Measurements from ENCODE around the gene CCSER1.
A peak's percentile ranks its signal among the peaks of the same experiment; 100 is the strongest.

The CCSER1 gene

DNA sequence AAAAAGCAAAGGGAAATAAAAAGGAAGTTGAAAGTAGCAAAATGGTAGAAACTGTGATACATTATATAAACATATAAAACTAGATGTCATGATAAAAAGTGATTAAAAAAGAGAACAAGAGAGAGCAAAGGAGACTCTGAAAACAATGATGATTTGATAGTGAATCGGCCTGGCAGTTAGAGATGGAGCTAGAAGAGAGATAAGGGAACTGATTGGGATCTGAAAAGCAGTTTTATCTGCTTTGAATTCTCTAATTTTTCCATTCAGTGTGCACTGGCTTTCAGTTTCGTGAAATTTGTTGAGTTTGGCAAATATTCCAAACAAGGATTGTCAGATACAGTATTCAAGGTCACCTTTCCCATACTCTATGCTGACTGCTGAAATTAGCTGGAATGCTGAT lies 21.9 kb upstream of the CCSER1 start:
- no peaks in the 10 kb centered on the region for H3K36me3 ChIP-seq (ENCODE audit: control insufficient read depth, insufficient read depth, low read length, severe bottlenecking)
- no peaks in the 10 kb centered on the region for H3K27me3 ChIP-seq (replicated peaks; ENCODE audit: control insufficient read depth, insufficient read depth, low read length)
- no peak overlapping the region for H3K9ac ChIP-seq (ENCODE audit: low read length)
- H3K9me3 ChIP-seq (ENCODE audit: control insufficient read depth, low read length) = no peaks in the 10 kb centered on the region
- H3K4me3 ChIP-seq (ENCODE audit: low read length) = no peak overlapping the region
- H3K4me1 ChIP-seq (ENCODE audit: control insufficient read depth, insufficient read depth, low read length) = no peaks in the 10 kb centered on the region
- DNase-seq (ENCODE audit: low read depth) = no peak

DNA sequence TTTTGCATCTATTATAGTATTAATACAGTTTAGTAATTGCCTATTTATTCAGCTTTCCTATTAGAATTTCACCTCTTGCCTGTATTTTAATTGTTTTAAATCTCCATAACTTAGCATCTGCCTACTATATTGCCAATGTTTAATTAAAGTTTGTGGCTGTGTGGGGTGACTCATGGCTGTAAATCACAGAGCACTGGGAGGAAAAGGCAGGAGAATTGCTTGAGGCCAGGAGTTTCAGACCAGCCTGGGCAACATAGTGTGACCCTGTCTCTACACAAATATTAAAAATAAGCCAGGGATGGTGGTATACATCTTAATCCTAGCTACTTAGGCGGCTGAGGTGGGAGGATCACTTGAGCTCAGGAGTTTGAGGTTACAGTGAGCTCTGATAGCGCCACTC lies 14.5 kb upstream of the CCSER1 start:
- H3K4me1 ChIP-seq (ENCODE audit: control insufficient read depth, insufficient read depth, low read length) = no peaks in the 10 kb centered on the region
- no peak overlapping the region for H3K9ac ChIP-seq (ENCODE audit: low read length)
- H3K4me3 ChIP-seq (ENCODE audit: low read length) = no peak overlapping the region
- no peaks in the 10 kb centered on the region for H3K27me3 ChIP-seq (replicated peaks; ENCODE audit: control insufficient read depth, insufficient read depth, low read length)
- no peak for DNase-seq (ENCODE audit: low read depth)
- H3K9me3 ChIP-seq (ENCODE audit: control insufficient read depth, low read length) = no peaks in the 10 kb centered on the region
- no peaks in the 10 kb centered on the region for H3K36me3 ChIP-seq (ENCODE audit: control insufficient read depth, insufficient read depth, low read length, severe bottlenecking)

DNA sequence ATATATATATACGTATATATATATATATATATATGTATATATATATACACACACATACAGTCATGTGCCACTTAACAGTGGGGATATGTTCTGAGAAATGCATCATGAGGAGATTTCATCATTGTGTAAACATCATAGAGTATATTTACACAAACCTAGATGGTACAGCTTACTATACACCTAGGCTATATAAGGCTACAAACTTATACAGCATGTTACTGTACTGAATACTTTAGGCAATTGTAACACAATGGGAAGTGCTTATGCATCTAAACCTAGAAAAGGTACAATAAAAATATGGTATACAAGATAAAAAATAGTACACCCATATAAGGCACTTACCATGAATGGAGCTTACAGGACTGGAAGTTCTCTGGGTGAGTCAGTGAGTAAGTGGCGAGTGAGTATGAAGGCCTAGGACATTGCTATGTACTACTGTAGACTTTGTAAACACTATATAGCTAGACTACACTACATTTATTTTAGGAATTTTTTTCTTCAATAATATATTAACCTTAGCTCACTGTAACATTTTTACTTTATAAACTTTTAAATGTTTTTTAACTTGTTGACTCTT lies 13.2 kb upstream of the CCSER1 start:
- H3K36me3 ChIP-seq (ENCODE audit: control insufficient read depth, insufficient read depth, low read length, severe bottlenecking) = no peaks in the 10 kb centered on the region
- H3K4me3 ChIP-seq (ENCODE audit: low read length) = no peak overlapping the region
- no peak for DNase-seq (ENCODE audit: low read depth)
- no peaks in the 10 kb centered on the region for H3K27me3 ChIP-seq (replicated peaks; ENCODE audit: control insufficient read depth, insufficient read depth, low read length)
- H3K4me1 ChIP-seq (ENCODE audit: control insufficient read depth, insufficient read depth, low read length) = no peaks in the 10 kb centered on the region
- no peaks in the 10 kb centered on the region for H3K9me3 ChIP-seq (ENCODE audit: control insufficient read depth, low read length)
- H3K9ac ChIP-seq (ENCODE audit: low read length) = no peak overlapping the region

DNA sequence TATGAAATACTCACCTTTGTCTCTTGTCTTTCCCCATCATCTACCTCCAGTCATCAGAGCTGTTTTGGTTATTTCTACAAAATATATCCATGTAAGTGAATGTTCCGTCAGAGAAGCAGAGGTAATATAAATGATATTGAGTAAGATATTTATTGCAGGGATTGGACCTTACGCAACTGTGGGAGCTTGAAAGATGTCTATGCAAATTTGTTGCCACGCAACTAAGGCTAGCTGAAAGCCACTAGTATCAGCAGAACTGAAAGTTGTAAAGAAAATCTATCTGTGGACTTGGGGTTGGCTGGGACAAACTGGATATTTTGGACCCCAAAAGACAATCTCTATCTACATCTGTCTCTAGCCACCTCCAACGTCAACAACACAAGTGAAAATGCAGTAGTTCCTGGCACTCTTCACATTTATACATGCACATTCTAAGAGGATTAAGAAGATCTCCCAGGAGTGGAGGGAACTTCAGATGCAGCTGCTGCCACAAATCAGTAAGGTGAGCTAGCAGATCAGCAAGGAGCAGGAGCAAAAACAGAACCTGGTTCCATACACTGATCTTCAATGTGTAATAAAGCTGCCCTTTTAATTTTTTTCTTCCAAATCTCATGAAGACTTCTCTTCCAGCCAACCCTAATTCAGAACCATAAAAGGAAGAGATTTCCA lies 8.5 kb upstream of the CCSER1 start:
- H3K9me3 ChIP-seq (ENCODE audit: control insufficient read depth, low read length) = no peaks in the 10 kb centered on the region
- no peaks in the 10 kb centered on the region for H3K27me3 ChIP-seq (replicated peaks; ENCODE audit: control insufficient read depth, insufficient read depth, low read length)
- no peaks in the 10 kb centered on the region for H3K4me1 ChIP-seq (ENCODE audit: control insufficient read depth, insufficient read depth, low read length)
- H3K9ac ChIP-seq (ENCODE audit: low read length) = no peak overlapping the region
- no peak overlapping the region for H3K4me3 ChIP-seq (ENCODE audit: low read length)
- H3K36me3 ChIP-seq (ENCODE audit: control insufficient read depth, insufficient read depth, low read length, severe bottlenecking) = no peaks in the 10 kb centered on the region
- DNase-seq (ENCODE audit: low read depth) = no peak

DNA sequence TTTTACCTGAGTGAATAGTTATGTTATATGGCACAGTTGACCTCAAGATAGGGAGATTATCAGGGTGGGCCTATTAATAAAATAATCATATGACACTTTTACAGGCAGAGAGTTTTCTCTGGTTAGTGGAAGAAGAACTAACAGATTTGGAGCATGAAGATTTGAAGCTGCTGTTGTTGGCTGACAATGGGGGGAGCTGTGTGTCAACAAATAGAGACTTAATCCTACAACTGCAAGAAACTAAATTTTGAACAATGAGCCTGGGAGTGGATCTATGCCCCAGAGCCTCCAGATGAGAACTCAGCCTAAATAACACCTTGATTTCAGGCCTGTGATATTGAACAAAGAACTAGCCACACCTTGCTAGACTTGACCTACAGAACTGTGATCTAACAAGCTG lies 7.2 kb upstream of the CCSER1 start:
- Histone ChIP-seq H3K4me1 (ENCODE audit: control insufficient read depth, insufficient read depth, low read length) (no peaks in the 10 kb centered on the region), H3K4me3 (ENCODE audit: low read length) (no peak overlapping the region), H3K36me3 (ENCODE audit: control insufficient read depth, insufficient read depth, low read length, severe bottlenecking) (no peaks in the 10 kb centered on the region), H3K9me3 (ENCODE audit: control insufficient read depth, low read length) (no peaks in the 10 kb centered on the region), H3K9ac (ENCODE audit: low read length) (no peak overlapping the region), H3K27me3 (replicated peaks; ENCODE audit: control insufficient read depth, insufficient read depth, low read length) (no peaks in the 10 kb centered on the region)
- no peak for DNase-seq (ENCODE audit: low read depth)

DNA sequence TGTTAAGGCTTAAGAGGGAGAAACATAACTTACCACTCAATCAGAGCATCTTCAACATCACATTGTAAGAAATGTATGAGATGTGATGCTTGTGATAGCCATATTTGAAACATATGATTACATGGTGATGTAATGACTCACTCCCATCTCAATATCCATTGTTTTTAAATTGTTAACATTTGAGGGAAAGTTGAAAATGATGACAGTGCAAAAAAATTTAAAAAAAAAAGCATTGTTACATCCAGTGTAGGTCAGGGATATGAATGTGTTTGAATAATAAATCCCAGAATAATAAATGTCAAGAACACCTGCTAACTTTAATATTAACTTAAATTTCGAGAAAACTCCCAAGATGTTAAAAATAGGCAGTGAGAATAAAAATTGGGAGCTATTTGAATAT lies 6.4 kb upstream of the CCSER1 start:
- no peaks in the 10 kb centered on the region for H3K4me1 ChIP-seq (ENCODE audit: control insufficient read depth, insufficient read depth, low read length)
- DNase-seq (ENCODE audit: low read depth) = no peak
- H3K36me3 ChIP-seq (ENCODE audit: control insufficient read depth, insufficient read depth, low read length, severe bottlenecking) = no peaks in the 10 kb centered on the region
- peaks cover 4% of the 10 kb centered on the region for H3K27me3 ChIP-seq (replicated peaks; ENCODE audit: control insufficient read depth, insufficient read depth, low read length)
- no peaks in the 10 kb centered on the region for H3K9me3 ChIP-seq (ENCODE audit: control insufficient read depth, low read length)
- no peak overlapping the region for H3K9ac ChIP-seq (ENCODE audit: low read length)
- no peak overlapping the region for H3K4me3 ChIP-seq (ENCODE audit: low read length)

DNA sequence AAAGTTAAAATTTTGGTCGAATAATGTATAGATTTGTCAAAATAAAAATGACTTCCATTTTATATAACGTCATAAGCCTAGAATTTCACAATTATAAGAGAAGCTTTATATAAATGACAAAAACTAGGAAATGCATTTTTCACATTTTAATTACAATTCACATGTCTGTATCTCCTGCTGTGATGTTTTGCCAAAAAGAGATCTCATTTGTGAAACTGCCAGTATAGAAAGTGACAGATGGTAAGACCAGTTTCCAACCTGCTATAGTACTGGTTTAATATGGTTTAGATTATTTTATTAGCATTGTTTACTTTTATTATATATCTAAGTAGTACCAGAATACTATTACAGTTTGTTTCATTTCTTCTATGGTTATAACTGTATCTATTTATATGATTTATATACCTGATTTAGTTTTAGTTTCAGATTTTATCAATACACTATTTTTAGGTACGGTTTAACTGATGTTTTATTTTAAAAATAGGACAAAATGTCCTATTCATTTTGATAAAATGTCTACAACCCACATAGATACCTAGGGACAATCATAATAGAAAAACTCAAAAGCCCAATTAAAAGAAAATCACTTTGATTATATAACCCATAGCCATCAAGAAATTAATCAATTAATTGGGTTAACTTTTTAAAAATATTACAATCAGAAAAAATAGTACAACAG lies 5.4 kb upstream of the CCSER1 start:
- Histone ChIP-seq H3K27me3 (replicated peaks; ENCODE audit: control insufficient read depth, insufficient read depth, low read length) (peaks cover 14% of the 10 kb centered on the region), H3K9ac (ENCODE audit: low read length) (no peak overlapping the region), H3K9me3 (ENCODE audit: control insufficient read depth, low read length) (peaks cover 2% of the 10 kb centered on the region), H3K4me3 (ENCODE audit: low read length) (no peak overlapping the region), H3K36me3 (ENCODE audit: control insufficient read depth, insufficient read depth, low read length, severe bottlenecking) (no peaks in the 10 kb centered on the region), H3K4me1 (ENCODE audit: control insufficient read depth, insufficient read depth, low read length) (no peaks in the 10 kb centered on the region)
- no peak for DNase-seq (ENCODE audit: low read depth)

DNA sequence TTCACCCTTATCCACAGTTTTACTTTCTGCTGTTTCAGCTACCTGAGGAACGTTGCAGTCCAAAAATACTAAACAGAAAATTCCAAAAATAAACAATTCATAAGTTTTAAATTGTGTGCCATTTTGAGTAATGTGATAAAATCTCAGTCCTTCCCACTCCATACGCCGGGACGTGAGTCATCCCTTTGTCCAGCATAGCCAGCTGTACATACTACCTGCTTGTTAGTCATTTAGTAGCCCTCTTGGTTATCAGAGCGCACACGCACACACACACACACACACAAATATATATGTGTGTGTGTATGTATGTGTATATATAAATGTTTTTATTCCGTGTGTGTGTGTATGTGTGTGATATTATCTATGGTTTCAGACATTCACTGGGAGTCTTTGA lies 4.8 kb upstream of the CCSER1 start:
- H3K27me3 ChIP-seq (replicated peaks; ENCODE audit: control insufficient read depth, insufficient read depth, low read length) = peaks cover 17% of the 10 kb centered on the region
- H3K4me3 ChIP-seq (ENCODE audit: low read length) = no peak overlapping the region
- H3K36me3 ChIP-seq (ENCODE audit: control insufficient read depth, insufficient read depth, low read length, severe bottlenecking) = no peaks in the 10 kb centered on the region
- no peak overlapping the region for H3K9ac ChIP-seq (ENCODE audit: low read length)
- peaks cover 4% of the 10 kb centered on the region for H3K9me3 ChIP-seq (ENCODE audit: control insufficient read depth, low read length)
- peaks cover under 1% of the 10 kb centered on the region for H3K4me1 ChIP-seq (ENCODE audit: control insufficient read depth, insufficient read depth, low read length)
- DNase-seq (ENCODE audit: low read depth) = no peak

DNA sequence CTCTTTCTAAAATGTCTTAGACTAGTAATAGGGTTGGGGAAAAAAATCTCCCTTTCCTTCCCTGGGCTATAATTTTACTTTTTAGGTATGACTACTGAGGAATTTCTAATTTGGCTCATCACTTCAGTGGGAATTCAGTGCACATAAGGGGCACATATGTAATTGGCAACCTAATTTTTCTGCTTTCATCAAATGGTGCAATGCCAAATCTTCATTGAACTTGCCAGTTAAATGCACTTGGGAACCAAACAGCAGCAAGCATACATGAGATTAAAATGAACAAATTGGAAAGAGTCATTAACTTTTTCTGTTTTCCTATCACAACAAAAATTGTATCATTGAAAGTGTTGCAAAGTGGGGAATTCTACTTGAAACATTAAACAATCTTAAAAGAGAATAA lies 2.9 kb upstream of the CCSER1 start:
- H3K27me3 ChIP-seq (replicated peaks; ENCODE audit: control insufficient read depth, insufficient read depth, low read length) = peaks cover 28% of the 10 kb centered on the region
- H3K36me3 ChIP-seq (ENCODE audit: control insufficient read depth, insufficient read depth, low read length, severe bottlenecking) = no peaks in the 10 kb centered on the region
- no peak for DNase-seq (ENCODE audit: low read depth)
- H3K4me3 ChIP-seq (ENCODE audit: low read length) = no peak overlapping the region
- H3K9ac ChIP-seq (ENCODE audit: low read length) = no peak overlapping the region
- H3K9me3 ChIP-seq (ENCODE audit: control insufficient read depth, low read length) = peaks cover 4% of the 10 kb centered on the region
- peaks cover 11% of the 10 kb centered on the region for H3K4me1 ChIP-seq (ENCODE audit: control insufficient read depth, insufficient read depth, low read length)

DNA sequence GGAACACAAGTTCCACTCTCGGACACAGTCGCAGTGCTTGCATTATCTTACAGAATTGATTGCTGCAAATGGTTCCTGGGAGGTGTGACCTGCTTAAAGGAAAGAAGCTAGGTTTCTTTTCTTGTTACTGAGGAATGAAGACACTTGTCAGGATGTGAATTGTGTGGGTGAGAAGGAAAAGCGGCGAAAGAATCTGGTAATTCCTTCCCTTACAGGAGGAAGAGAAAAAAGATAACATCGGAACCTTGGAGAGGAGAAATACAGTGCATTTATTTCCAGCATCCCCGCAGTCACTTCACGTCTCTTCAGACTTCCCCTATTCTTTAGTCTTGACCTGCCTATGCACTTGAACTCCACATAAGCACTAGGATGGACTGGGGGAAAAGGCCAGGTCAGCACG lies 389 bp upstream of the CCSER1 start:
- H3K4me1 ChIP-seq (ENCODE audit: control insufficient read depth, insufficient read depth, low read length) = peaks cover 11% of the 10 kb centered on the region
- peaks cover 35% of the 10 kb centered on the region for H3K27me3 ChIP-seq (replicated peaks; ENCODE audit: control insufficient read depth, insufficient read depth, low read length)
- no peak overlapping the region for H3K9ac ChIP-seq (ENCODE audit: low read length)
- no peaks in the 10 kb centered on the region for H3K36me3 ChIP-seq (ENCODE audit: control insufficient read depth, insufficient read depth, low read length, severe bottlenecking)
- peak overlapping the region; percentile 76 for H3K4me3 ChIP-seq (ENCODE audit: low read length)
- no peak for DNase-seq (ENCODE audit: low read depth)
- H3K9me3 ChIP-seq (ENCODE audit: control insufficient read depth, low read length) = peaks cover 4% of the 10 kb centered on the region

DNA sequence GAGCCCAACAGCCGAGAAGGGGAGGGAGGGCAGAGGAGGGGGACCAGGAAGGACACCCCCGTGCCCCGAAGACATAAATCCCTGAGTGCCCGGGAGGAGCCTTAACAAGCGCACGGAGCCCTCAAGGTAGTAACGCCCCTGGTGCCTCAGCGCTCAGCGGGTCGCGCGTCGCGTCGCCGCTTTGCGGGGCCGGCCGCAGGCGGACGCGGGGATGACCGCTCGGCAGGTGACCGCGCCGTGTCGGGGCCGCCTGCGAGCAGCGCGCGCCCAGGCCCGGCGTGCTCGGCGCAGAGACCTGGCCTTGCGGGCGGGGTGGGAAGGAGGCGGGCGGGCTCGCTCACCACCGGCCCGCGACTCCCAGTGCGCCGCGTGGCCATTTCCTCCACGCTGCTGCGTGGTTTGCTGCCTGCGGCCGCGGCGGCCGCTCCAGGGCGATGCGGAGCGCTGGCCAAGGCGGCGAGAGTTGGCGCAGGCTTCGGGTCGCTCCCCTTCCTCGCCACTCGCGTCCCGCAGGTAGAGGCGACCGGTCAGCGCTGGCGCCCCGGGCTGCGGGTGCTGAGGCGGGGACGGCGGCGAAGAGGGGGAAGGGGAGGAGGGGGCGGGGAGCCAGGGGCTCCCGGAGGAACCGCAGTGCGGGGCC lies 632 bp downstream of the CCSER1 start:
- Histone ChIP-seq H3K9ac (ENCODE audit: low read length) (no peak overlapping the region), H3K36me3 (ENCODE audit: control insufficient read depth, insufficient read depth, low read length, severe bottlenecking) (no peaks in the 10 kb centered on the region), H3K27me3 (replicated peaks; ENCODE audit: control insufficient read depth, insufficient read depth, low read length) (peaks cover 35% of the 10 kb centered on the region), H3K4me1 (ENCODE audit: control insufficient read depth, insufficient read depth, low read length) (peaks cover 11% of the 10 kb centered on the region), H3K9me3 (ENCODE audit: control insufficient read depth, low read length) (peaks cover 4% of the 10 kb centered on the region), H3K4me3 (ENCODE audit: low read length) (peak overlapping the region; percentile 76)
- DNase-seq (ENCODE audit: low read depth) = peak; percentile 23

All from adipocyte (in vitro differentiated cells).